HG03571 (cell line): ENCODE data around the gene PEX13.

Experiments
- ATAC-seq: cut with Tn5 transposase; IDR thresholded peaks from one replicate; pipeline ENCODE4 v1.9.1; 2021; ENCODE audit not compliant: unreplicated experiment

The PEX13 gene

DNA sequence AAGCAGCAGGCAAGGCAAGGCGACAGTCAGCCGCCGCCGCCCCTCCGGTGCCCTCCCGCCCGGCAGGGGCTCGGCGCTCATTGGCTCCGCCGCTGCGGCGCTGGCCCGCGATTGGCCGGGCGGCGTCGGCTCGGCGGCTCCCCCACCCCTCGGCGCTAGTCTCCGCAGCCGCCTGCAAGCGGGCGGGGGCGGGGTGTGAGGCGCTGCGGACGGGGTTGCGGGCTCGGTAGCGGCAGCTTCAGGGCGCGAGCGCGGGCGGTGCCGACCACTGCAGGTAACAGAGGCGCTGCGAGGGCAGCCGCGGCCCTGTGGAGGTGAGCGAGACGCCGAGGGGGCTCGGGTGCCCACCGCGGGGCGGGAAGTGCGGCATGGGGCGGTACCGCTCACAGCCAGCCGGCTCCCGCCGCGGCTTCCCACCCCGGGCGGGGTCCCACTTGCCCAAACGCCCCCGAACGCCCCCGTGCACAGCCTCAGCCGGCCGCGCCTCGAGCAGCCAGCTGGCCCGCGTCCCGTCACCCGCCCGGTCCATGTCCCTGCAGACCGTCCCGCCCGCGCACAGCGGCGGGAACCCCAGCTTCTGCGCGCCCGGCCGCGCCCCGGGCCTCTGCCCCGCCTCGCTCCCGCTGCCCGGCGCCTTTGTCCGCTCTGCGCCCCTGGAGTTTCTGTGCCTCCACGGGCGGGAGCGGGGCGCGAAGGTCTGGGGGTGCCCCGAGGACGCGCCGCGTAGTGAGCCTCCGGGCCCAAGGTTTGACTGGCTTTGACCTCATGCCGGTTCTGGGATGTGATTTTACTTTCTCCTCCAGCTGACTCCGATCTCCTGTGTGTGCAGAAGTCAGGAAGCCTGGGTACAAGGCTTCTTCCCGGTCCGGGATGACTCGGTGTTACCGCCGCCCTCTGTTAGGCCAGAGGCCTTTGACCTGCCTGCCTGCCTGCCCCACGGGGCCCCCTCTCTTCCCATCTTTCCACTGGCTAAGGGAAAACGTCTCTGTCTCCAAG, 48.5 kb downstream of the PEX13 start, which contains the start of gene SANBR:
TSS of gene SANBR (plus strand) at position 158 of the 996 bp plus-strand sequence. CDS start 4,480 bp downstream, outside the sequence.
- peak; percentile 98 for ATAC-seq

DNA sequence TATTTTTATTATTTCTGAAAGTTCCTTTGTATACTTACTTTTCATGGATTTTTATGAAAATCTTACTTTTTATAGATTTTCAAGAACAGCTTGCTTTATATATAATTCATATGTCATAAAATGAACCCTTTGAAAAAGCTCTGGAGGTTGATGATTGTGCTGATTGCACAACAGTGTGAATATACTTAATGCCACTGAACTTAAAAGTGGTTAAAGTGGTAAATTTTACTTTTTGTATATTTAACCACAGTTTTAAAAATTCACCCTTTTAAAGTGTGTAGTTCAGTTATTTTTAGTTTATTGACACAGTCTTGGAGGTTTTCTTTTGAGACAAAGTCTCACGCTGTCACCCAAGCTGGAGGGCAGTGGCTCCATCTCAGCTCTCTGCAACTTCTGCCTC, 56.6 kb downstream of the PEX13 start:
- ATAC-seq: no peak

DNA sequence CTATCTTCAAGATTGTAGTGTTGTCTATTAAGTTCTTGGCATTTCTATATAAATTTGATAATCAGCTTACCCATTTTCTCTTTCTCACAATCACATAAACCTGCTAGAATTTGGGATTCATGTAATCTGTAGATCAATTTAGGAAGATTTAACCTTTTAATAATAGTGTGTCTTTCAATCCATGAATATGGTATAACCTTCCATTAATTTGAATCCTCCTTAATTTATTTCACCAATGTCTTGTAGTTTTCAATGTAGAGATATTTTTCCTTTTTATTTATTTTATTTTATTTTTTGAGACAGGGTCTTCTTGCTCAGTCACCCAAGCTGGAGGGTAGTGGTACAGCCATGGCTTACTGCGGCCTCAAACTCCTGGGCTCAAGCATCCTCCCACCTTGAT, 68.4 kb downstream of the PEX13 start:
- no peak for ATAC-seq

DNA sequence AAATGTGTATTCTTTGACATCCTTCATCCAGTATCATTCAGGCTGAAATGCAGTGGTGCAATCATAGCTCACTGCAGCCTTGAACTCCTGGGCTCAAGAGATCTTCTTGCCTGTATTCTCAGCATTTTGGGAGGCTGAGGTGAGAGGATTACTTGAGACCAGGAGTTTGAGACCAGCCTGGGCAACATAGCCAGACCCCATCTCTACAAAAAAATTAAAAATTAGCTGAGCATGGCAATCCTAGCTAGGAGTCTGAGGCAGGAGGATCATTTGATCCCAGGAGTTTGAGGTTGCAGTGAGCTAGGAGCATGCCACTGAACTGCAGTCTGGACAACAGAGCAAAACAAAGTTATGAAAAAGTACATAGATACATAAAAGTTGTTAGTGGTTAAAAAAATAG, 72.3 kb downstream of the PEX13 start:
- no peak for ATAC-seq

DNA sequence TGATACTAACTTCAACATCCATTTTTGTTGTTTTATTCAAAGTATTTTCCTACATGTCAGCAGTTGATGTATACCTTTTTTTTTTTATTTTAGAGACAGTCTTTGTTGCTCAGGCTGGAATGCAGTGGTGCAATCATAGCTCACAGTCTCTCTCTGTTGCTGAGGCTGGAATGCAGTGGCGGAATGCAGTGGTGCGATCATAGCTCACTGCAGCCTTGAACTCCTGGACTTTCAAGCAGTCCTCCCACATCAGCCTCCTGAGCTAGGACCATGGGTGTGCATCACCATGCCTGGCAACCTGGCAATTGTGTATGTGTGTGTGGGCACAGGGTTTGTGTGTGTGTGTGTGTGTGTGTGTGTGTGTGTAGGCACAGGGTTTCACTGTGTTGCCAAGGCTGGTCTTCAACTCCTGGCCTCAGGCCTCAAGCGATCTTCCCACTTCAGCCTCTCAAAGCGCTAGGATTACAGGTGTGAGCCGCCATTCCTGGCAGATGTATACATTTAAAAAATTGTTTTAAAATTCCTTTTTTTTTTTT, 72.9 kb downstream of the PEX13 start:
- ATAC-seq: no peak

DNA sequence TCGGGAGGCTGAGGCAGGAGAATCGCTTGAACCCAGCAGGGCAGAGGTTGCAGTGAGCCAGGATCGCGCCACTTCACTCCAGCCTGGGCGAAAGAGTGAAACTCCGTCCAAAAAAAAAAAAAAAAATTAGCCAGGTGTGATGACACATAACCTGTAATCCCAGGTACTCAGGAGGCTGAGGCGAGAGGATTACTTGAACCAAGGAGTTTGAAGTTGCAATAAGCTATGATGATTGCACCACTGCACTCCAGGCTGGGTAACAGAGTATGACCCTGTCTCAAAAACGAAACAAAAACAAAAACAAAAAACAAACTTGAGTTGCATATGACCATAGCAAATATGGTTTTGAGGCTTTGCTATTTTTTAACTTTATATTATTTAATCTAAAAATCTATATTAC, 74.0 kb downstream of the PEX13 start:
- ATAC-seq: no peak

DNA sequence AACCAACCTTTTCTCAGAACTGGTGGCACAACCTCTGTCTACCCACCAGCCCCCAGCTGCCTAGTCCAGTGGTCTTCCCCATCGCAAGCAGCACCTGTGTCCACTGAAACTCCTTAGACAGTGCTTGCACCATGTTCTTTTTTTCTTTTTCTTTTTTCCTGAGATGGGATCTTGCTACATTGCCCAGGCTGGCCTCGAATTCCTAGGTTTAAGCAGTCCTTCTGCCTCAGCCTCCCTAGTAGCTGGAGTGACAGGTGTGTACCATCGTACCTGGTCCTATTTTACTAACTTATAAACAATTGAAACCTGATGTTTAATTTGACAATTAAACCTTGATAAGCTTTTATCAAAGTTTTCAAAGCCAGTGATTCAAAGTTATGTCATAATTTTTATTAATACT, 78.9 kb downstream of the PEX13 start:
- ATAC-seq: no peak

DNA sequence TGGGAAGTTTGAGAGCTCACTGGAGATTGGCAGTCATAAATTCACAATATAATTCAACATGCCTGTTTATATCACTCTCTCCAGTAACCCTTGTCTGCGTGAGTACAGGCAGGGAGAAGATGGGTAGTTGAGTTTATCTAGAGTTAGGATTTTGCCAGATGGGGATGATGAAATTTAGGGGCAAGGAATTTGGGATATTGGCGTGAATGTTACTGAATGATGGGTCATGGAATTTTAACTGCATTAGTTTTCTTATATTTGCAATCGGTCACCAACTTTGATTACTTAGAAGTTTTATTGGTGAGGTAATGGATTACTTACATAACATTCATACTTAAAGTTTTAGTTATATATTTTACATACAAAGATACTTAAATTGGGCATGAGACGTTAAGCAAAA, 83.3 kb downstream of the PEX13 start:
- no peak for ATAC-seq
